Fibroblast of upper back skin (primary cell): ENCODE results near the gene CLSTN2.
A peak's percentile ranks its signal among the peaks of the same experiment; 100 is the strongest.

Source experiments
- DNase-seq: peaks from one replicate; pipeline ENCODE4 v3.0.0-alpha.2; 2013

Gene CLSTN2

DNA sequence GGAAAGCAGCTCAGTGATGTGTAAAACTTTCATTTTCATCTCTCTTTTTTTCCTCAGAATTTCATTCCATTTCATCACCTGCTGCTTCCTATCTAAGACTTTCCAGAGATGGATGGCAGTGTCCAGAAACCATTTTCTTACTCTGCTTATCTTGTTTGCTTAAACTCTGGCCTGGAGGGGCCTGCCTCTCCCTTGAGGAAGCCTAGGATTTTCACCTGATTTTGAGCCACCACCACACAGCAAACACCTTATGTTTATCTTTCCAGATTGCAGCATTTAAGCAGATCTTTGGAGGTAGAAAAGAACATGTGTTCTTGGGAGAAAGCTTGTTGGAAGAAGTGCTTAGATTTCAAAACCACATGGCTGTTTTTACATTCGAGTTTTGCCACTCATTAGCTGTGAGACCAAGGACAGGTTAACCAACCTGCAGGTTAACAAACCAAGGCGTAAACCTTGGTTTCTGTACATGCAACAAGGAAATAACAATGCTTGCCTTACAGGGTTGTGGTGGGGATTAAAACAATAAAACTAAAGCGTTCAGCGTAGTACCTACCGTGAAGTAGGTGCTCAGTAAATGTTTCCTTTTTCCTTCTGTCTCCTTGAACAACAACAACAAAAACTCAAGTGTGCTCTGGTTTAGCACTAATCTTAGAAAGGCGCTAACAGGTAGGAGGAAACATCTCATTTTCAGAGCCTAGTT, 120.3 kb downstream of the CLSTN2 start:
- DNase-seq, result no peak

DNA sequence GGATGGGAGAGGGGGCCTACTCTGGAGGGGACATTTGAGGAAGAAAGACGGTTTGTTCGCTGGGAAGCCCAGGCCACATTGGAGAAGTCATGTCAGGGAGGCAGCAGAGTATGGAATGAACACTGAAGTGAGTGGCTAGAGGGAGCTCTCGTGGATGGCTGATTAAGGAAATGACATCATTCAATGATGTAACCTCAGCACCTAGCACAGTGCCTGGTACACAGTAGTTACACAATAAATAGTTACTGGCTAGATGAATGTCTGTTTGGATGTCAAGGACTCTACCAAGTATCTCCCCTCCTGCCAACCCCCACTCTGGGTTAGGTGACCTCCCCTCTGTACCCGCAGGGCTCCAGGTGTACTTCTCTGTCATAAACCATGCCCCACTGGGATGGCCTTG, 121.1 kb downstream of the CLSTN2 start:
- no peak for DNase-seq

DNA sequence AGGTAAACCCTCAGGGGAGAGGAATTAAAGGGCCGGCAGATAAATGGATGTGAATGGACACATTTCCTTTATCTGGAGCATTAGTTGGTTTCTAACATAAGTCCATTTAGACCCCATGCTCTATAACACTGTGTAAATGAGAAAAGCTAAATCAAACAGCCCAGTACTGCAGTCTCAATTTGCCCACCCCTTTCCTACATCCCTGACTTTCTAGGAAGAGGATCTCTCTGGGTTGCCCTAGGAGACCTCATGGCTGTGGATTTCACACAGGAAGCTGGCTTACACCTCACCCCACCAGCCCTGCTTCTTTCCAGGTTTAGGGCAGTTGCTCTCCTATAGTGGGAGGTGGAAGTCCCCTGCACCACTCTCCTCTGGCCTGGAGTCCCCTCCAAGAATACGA, 126.2 kb downstream of the CLSTN2 start:
- no peak for DNase-seq

DNA sequence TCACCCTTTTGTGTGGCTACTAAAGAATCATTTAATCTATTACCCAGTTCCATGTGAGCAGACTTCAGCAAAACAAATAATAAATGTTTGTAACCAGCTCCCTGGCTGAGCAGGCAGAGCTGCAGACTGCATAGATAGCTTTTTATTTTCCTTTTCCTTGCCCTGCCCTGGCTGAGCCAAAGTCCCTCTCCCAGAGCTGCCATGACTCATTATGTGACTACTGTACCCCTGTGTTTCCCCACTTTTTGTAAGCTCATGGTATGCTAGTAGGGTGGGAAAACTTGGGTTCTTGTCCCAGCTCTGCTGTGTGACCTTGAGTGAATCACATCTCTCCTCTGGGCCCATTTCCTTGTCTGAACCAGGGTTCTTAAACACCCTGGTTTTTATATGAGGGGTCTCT, 127.5 kb downstream of the CLSTN2 start:
- no peak for DNase-seq

DNA sequence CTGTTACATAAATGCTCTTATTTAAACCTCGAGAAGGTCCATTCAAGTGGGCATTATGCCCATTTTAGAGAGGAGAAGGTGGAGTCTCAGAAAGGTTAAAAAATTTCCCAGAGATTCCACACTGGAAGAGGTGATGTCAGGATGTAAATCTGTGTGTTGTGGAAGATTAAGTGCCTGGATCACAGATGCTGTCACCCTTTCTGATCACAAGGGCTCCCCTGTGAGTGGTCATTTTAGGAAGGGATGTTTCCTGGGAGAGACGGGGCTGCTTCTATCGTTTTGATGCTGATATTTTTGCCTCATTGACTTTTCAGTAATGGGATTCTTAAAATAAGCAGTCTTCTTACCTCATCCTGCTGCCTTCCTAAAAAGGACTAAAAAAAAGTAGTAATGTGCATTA, 132.5 kb downstream of the CLSTN2 start:
- no peak for DNase-seq

DNA sequence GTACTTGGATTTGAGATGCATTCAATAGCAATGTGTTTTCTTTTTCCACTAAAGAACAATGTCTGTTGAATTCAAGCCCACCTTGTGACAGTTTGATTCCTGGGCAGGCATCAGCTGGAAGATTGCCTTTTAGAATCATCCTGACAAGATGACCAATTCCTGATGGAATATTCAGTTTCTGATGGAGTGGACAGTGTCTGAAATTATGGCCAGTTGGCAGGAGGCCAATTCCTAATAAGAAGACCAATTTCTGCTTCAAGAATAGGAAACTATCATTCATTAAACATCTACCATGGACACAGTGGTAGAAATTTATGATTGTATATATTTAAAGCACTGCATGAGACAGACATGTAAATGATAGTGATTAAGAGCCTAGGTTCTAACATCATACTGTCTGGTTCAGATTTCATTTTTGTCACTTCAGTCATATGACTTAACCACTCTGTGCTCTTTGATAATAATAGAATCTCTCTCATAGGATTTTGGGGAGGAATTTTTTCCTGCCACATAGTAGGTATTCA, 133.6 kb downstream of the CLSTN2 start:
- DNase-seq, result no peak

DNA sequence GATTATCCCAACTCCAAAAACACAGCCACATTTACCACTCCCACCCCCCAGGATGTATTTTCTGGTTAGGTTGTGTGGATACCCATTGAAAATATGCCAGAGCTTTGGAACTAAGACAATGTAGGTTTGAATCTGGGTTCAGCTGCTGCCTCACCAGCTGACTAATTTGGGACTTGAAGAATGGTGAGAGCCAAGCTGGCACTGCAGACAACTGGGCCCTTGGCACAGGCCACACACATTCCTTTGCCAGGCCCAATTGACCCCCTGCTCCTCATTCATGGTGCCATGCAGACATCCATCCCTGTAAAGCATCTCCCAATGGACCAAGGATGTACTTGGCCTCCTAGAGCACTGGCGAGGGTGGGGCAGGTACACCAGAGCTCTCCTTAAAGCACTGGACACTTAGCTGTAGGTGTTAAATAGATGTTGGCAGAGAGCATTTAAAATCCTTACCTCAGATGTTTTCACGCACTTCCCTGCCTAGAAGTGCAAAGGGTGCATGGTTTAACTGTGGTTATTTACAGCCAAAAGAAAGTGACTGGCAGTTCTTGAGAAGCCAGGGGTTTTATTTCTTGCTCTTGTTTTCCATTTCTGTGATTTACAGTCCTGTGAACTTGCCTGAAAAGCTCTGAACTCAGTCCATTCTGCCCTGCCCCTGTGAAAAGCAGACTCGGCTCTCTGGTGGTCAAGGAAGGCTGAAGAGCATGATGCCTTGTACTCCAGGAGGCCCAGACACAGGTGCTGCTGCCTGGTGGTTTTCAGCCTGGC, 138.5 kb downstream of the CLSTN2 start:
- no peak for DNase-seq

DNA sequence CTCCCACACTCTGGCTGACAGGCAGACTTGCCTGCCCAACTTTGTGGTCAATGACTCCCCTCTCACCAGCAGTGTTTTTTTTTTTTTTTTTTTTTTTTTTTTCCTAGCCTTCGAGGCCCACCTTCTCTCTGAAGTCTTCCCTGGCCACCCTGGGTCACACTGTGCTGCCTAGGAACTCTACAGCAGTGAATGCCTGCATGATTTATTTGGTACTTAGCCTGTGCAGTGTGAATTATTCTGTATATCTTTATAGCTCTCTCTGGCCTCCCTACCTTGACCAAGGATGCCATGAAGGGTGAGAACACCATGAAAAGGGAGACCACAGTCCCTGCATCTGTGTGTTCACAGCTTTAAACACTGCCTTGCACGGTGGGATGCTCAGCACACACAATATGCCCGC, 141.6 kb downstream of the CLSTN2 start:
- DNase-seq, result no peak

DNA sequence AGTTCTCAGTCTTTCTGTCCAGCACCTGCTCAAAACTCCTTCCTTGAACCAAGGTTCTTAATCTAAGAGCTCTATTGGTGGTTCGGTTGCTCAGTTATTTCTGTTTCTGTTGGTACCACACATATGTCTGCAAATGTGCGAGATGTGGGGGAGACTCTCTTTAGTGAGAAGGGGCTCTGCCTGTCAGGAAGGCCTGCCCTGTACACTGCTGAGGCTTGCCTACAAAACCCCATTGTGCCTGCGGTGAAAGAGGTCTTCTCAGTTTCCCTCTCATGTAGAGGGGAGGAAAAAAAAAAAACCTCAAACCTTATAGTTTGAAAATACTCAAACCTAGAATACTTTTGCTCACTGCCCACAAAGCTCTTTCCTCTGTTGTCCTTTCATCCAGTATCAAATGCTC, 142.4 kb downstream of the CLSTN2 start:
- no peak for DNase-seq

DNA sequence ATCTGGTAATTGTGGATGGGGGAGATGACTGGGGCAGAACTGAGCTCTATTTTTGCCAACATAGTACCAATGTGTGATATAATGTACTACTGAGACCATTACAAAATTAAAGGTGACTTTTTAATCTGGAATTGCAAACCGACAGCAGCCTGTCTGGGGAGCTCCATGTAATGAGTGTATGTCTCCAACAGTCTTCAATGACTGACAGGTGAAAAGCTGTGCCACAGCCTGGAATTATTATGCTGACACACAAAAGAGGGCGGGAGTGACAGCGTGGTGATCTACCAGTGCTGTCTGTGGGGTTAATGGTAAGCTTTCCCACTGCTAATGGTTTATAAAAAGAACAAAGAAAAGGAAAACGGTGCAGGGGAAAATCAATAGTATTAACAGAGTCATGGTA, 143.4 kb downstream of the CLSTN2 start:
- no peak for DNase-seq

DNA sequence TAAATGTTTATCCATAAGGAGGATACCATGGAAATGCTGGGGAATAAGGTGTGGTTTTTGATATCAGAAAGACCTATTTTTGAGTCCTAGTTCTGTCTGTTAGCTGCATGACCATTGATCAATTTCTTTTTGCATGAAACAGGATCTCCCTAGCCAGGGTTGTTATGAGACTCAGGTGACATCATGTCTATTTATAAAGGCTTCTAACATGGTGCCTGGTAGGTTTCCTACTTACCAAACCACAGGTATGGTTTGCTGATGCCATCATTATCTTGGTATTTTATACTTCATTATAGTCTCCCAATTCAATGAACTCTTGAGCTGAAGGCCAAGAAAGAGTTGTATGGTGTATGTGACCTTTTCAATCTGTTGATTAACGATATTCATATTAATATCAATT, 144.0 kb downstream of the CLSTN2 start:
- no peak for DNase-seq

DNA sequence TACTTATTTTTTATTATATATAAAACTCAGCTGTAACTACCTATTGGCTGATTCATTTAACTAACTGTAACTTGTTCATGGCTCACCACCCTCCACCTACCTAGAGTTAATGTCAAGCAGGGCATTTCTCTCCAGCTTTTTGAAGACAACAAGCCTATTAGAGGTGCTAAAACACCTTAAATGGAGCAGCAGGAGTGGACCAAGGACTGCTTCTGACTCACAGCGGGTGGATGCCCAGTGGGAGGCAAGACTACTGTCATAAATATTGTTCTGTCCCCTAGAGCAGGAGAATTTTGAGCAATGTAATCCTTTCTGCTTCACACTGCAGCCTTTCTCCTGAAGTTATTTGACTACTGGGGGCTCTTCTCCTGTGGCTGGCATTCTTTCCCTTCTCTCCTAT, 146.9 kb downstream of the CLSTN2 start:
- DNase-seq, result no peak

DNA sequence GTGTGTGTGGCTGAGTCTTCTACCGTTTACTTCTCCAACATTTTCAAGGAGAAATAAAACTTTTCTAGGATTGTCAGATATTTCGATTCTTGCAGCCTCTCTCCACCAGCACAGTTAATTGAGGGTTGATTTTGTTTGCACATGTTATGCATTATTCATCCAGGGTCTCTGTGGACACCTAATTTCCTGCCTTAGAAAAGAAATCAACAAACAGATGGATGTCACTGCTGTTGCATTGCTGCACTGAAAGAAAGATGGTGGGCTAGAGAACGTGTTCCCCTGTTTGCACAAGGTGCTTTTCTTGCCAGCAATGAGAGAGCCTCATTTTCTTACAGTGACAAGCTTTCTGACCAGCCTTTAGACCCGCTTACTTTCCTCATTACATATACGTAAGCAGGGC, 150.0 kb downstream of the CLSTN2 start:
- DNase-seq, result no peak

DNA sequence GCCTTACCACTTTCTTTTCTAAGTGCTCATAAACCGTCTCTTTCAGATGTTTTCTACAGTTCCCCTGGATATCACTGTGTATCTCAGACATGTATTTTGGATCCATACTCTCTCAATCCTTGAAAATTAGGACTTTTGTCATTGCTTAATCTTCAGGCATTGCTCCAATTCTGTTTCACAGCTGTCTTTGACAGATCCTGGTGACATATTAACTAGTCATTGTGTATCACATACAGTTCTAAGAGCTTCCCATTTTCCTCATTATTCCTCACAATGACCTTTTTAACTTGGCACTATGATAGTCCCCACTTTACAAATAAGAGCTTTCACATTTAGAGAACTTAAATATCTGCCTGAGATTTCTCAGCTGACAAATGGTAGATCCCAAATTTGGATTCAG, 151.7 kb downstream of the CLSTN2 start:
- no peak for DNase-seq

DNA sequence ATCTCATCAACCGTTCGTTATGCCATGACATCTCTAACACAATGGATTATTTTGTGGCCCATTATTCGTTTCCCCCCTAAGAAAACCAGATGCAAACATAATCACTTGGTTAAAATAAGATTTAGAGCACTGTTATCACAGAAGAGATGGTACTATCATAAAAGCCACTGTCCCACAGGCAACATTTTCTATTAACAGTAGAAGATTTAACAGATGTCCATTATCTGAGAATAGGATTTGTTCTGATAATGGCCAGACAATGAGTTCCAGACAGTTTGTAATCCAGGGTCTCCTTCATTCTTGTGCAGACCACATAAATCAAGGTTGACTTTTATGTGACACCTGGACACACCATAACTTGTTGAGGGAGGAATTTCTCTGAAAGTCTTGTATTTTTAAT, 153.1 kb downstream of the CLSTN2 start:
- no peak for DNase-seq

DNA sequence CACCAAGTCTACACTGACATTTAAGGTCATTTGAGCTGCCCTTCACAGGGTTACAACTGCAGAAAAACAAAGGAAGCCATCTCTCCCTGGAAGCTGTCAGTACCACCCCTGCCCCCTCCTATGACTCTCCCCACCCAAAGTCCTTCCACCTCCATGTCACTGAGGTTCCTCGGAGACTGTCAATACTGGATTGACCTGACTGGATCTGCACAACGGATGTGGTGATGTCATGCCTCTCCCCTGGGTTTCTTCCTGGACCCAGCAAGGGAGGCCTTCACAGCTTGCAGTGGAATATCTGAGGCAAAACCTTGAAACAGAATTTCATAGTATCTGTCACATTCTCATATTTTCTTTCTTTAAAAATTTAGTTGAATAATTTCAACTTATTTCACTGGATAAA, 153.5 kb downstream of the CLSTN2 start:
- DNase-seq, result no peak

DNA sequence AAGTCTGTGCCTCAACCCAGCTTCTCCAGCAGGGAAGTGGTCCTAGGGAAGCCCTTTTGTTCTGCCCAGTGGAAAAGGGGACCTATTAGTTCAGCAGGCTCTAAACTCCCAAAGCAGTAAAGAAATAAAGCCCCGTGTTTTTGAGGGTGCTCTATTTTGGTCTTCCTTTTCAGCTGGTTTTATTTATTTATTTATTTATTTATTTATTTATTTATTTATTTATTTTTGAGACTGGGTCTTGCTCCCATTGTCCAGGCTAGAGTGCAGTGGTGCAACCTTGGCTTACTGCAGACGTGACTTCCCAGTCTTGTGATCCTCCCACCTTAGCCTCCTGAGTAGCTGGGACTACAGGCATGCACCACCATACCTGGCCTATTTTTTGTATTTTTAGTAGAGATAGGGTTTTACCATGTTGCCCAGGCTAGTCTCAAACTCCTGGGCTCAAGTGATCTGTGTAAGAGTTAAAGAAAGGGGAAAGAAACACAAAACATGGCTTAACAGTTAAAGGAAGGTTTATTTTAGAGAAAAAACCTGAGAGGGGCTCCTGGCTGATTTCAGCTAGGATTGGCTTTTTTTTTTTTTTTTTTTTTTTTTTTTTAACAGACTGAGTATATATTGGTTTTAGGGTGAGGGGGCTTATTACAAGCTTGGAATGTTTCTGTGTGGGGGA, 154.6 kb downstream of the CLSTN2 start:
- no peak for DNase-seq

DNA sequence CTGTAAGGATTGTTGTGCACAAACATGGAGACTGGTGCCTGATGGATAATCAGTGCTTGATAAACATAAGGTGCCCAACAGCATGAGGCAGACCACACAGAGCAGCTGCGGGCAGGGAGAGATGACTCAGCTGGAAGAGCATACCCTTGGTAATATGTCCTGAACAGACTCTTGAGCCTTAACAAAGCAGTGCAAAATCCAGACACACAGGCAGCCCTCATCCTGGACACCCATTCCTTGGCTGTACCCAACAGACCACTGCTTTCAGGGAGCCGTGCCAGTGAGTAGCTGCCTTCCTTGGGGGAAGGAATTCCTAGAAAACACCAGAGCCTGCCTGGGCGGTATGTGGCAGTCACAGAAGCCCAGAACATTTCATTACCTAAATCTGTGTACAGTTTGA, 156.2 kb downstream of the CLSTN2 start:
- peak; percentile 3 for DNase-seq

DNA sequence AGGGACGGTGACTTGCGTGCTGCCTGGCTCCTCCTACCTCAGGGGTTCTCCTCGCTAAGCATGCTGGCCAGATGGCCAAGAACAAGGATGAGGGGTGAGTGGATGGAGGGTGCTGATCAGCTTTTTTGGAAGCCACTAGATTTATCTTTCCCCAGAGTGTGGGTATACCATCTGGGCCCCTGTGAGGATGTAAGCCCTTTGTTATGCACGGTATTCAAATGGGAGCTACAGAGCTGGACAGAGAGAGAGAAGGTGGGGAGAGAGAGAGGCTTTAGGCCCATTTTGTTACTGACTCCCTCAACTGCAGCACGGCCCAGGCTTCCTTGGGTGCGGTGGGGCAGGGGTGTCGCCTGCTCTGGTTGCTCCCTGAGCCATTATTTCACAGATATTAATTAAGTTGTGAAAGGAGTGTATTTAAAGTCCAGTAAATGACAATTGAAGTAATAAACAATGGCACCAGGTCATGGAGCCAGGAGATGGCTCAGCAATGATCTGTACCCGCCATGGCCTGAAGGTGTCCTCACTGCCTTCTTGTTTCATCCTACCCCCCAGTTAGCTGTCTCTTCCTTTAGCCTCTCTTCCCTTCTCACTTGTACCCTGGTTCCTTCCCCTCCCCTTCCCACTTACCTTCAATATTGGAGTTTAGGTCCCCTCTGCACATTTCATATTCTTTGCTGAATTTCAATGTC, 158.0 kb downstream of the CLSTN2 start:
- DNase-seq, result no peak

DNA sequence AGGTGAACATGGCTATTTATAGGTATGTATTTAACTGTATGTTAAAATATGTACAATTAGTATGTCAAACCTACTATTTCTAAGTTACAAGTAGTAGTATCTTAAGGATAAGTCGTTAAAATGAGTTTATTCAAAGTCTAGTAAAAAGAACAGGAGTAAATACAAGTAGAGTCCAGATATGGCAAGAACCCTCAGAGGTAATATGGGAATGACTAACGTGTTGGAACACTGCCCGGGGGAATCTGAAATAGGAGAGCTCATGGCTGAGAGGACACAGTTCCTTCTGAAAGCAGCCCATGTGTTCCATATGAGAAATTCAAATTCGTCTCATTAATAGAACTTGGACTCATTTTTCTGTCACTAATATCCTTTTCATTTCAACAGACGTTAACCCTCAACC, 158.8 kb downstream of the CLSTN2 start:
- peak; percentile 82 for DNase-seq

DNA sequence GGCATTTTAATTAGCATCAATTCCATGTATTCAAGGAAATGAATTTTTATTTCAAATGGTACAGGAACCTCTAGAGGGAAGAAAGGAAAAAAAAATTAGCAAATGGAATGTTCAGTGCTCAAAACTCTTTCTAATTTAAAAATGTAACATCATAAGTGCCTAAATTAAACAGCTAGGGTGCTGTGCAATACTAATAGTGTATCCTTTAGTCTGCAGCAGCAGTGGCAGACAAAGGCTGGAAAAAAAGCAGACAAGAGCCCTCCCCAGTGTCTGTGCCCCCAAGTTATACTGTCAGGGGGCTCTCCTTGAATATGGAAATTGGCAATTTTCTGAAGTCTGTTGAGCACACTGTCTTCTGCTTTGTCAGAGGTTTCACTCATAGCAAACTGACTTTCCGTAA, 159.5 kb downstream of the CLSTN2 start:
- DNase-seq, result no peak

DNA sequence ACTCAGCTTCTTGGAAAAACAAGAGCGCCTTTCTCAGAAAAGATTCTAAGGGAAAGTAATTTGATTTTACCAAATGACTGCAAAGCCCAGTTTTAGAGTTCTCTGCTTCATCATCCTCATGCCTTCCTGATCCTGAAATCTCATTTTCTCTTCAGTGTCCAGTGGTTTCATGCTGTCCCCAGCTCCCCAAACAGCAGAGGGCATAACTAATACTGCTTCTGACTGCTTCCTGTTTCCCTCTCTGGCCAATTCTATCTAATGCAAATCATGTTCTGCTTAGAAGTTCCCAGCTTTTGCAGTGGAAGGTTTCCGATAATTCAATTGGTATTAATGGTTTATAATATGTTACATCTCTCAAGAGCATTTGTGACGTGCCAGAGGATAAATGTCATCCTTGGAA, 161.1 kb downstream of the CLSTN2 start:
- DNase-seq, result no peak

DNA sequence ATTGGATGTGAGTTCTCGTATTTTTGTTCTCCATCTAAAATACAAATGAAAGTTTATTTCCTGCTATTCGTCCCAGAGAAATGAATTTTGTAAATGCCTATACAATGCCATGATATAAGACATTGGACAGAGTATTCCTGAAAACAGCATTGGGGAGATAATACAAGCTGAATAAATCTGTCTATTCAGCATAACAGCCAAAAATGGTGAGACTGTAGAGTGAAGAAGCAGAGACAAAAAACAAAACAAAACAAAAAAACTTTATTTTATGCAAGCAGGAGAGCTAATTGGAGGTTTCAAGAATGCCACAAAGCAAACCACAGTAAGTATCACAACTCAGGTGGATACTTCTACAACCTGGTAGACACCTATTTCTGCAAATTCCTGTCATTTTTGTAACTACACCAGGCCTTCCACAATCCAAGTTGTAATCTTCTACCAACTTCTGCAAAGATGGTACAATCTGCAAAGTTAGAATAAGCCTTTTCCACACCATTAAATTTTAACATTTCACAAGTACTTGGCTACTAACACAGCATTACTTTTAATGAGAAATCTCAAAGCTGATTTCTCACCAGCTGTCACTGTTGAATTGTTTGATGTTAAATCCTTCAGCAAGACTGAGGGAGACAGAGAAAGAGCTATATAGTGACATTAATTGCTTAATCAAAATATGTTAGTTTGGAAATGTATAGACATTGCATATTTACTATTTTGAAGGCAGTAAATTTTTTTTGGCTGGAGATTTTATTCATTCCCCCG, 163.1 kb downstream of the CLSTN2 start:
- DNase-seq, result no peak
